Measurements from ENCODE around the gene AEN. TPM values are rescaled to one million over a fixed set of nuclear protein-coding genes. Genes with fewer than 3 reads are reported as not detected.

The AEN gene
- total RNA-seq, 1 experiment from 2014 or later: 36.2 TPM

- Histone ChIP-seq H3K9ac (ENCODE audit: low read length) (no peak overlapping the region), H3K4me3 (replicated peaks in 1 of 2; ENCODE audit: low read depth in 1 of 2, low read length in 2 of 2) (no peak overlapping the region), H3K27me3 (ENCODE audit: insufficient read depth, low read length) (no peaks in the 10 kb centered on the region), H4K20me1 (ENCODE audit: insufficient read depth) (no peaks in the 10 kb centered on the region), H3K9me2 (ENCODE audit: insufficient read depth) (no peaks in the 10 kb centered on the region), H3K4me2 (ENCODE audit: low read length) (peak overlapping the region; percentile 56), H3K27ac (ENCODE audit: low read depth, low read length) (peak overlapping the region; percentile 27; the same call in 1 of the 2 replicates), H3K36me3 (ENCODE audit: control insufficient read depth in 1 of 2, insufficient read depth in 2 of 2, low read length in 2 of 2) (no peaks in the 10 kb centered on the region), H3K9me3 (ENCODE audit: control insufficient read depth in 1 of 2, insufficient read depth in 1 of 2, low read depth in 1 of 2, low read length in 2 of 2) (no peaks in the 10 kb centered on the region), H3K4me1 (ENCODE audit: control insufficient read depth in 1 of 2, insufficient read depth in 2 of 2, low read length in 2 of 2) (peaks cover 23 to 26% of the 10 kb centered on the region in 2 experiments), H2AFZ (ENCODE audit: low read depth, low read length, poor library complexity, severe bottlenecking) (no peak overlapping the region), H3K79me2 (ENCODE audit: insufficient read depth, low read length) (no peaks in the 10 kb centered on the region)
- TF ChIP-seq ELF1 (IDR thresholded peaks at IDR 0.05; ENCODE audit: borderline replicate concordance, low read depth) (no peak), YY1 (IDR thresholded peaks at IDR 0.05; ENCODE audit: extremely low read depth, insufficient replicate concordance, low read depth, low read length) (no peak), POLR2AphosphoS5 (IDR thresholded peaks at IDR 0.05; ENCODE audit: low read depth, low read length) (no peak), EGR1 (IDR thresholded peaks at IDR 0.05; ENCODE audit: low read depth) (no peak), SIN3A (IDR thresholded peaks at IDR 0.05; ENCODE audit: low read depth) (no peak), CBX3 (IDR thresholded peaks at IDR 0.05; ENCODE audit: low read depth) (no peak)
- TF ChIP-seq, protein P1, sequence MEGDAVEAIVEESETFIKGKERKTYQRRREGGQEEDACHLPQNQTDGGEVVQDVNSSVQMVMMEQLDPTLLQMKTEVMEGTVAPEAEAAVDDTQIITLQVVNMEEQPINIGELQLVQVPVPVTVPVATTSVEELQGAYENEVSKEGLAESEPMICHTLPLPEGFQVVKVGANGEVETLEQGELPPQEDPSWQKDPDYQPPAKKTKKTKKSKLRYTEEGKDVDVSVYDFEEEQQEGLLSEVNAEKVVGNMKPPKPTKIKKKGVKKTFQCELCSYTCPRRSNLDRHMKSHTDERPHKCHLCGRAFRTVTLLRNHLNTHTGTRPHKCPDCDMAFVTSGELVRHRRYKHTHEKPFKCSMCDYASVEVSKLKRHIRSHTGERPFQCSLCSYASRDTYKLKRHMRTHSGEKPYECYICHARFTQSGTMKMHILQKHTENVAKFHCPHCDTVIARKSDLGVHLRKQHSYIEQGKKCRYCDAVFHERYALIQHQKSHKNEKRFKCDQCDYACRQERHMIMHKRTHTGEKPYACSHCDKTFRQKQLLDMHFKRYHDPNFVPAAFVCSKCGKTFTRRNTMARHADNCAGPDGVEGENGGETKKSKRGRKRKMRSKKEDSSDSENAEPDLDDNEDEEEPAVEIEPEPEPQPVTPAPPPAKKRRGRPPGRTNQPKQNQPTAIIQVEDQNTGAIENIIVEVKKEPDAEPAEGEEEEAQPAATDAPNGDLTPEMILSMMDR (IDR thresholded peaks at IDR 0.05 in 2 of 3, conservative IDR thresholded peaks at IDR 0.05 in 1 of 3; ENCODE audit: borderline replicate concordance in 1 of 3, insufficient read depth in 1 of 3, low read depth in 2 of 3, low read length in 2 of 3): no peak
- ChIA-PET CTCF (no interaction called here), RAD21 (ENCODE audit: low non-redundant PET in 1 of 2, low total read pairs in 2 of 2, uncharacterized antibody in 2 of 2, unreplicated experiment in 2 of 2) (no interaction called here), POLR2A (interaction anchor here (1.1 kb wide), 1 partner anchor 11 kb away, joined by 3 read pairs; the partner anchor contains the start of gene ISG20)
- no TSS peak for BruUV-seq (replicated peaks)
- DNase-seq (ENCODE audit: low read depth, low spot score) (no peak), ATAC-seq (peak; percentile 19)
- intact Hi-C loops (cut with micrococcal nuclease): no loop called here
These were observed 28.8 kb downstream of the AEN start for GRCh38 chr15:88649753-88650551.
